ENCODE measurements around the gene IRF6. TPM values are rescaled to one million over a fixed set of nuclear protein-coding genes. Genes with fewer than 3 reads are reported as not detected.

IRF6 gene
- total RNA-seq, 1 experiment from 2014 or later: 35.2 TPM

DNA sequence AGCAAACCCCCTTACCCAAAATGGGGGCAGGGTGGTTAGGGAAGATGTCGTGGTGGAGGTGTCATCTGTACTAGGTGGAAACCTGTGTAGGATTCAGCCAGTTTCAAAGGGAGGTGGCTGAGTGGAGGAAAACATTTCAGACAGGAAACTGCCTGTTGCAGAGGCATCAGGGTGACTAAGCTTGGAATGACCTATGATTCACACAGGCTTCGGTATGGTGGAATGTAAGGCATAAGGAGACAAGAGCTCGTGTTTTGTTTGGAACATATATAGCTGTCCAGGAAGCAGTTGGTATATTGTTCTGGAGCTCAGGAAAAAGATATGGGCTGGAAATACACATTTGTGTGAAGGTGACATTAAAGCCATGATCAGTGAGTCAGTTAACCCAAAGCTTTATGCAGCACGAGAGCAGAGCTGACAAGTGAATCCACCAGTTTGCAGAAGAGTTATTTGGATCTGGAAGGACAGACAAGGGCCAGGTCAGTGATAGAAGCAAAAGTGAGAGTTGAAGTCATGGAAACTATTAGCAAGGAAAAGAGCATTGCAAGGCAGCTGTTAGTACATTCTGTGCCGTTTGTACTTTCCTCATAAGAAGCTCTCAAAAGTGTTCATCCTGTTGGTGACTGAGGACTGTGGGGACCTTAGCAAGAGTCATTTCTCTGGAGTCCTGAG lies 34.1 kb upstream of the IRF6 start (continued):
- peak; percentile 39; the same call in 1 of the 2 replicates for TF ChIP-seq POLR2AphosphoS5 (IDR thresholded peaks at IDR 0.05; ENCODE audit: low read depth, low read length)
- TF ChIP-seq SRF (IDR thresholded peaks at IDR 0.05; ENCODE audit: low read depth): no peak
- TF ChIP-seq, protein P1, sequence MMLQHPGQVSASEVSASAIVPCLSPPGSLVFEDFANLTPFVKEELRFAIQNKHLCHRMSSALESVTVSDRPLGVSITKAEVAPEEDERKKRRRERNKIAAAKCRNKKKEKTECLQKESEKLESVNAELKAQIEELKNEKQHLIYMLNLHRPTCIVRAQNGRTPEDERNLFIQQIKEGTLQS (IDR thresholded peaks at IDR 0.05): no peak

DNA sequence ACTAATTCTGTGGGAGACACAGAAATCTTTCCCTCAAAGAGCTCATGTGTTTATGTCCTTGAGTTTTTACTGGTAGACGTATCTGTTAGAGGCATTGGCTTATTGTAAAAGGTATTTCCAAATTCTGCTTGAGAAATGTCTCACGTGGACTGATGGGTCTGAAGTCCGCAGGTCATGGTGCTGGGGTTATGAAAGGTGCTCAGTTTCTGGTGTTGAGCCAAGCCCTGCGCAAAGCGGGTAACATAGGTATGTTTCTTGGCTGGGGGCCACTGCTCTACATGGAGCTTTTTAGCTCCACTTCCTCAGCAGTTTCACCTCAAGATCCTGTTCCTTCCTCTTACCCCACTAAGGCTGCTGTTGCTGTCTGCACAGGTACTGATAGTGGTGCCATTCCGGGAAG lies 32.6 kb upstream of the IRF6 start:
- Histone ChIP-seq H3K36me3 (ENCODE audit: control insufficient read depth in 1 of 2, insufficient read depth in 2 of 2, low read length in 2 of 2) (peaks cover 53 to 79% of the 10 kb centered on the region in 2 experiments), H3K4me2 (ENCODE audit: low read length) (peak overlapping the region; percentile 68; the same call in 1 of the 2 replicates), H3K9me3 (ENCODE audit: control insufficient read depth in 1 of 2, insufficient read depth in 1 of 2, low read depth in 1 of 2, low read length in 2 of 2) (no peaks in the 10 kb centered on the region), H2AFZ (ENCODE audit: low read depth, low read length, poor library complexity, severe bottlenecking) (no peak overlapping the region), H3K27ac (ENCODE audit: low read depth, low read length) (no peak overlapping the region), H3K79me2 (ENCODE audit: insufficient read depth, low read length) (peaks cover 8% of the 10 kb centered on the region; the same call in 1 of the 2 replicates), H3K4me1 (ENCODE audit: control insufficient read depth in 1 of 2, insufficient read depth in 2 of 2, low read length in 2 of 2) (peaks cover 5 to 37% of the 10 kb centered on the region in 2 experiments; a peak in 3 of 4 replicates), H3K9me2 (ENCODE audit: insufficient read depth) (no peaks in the 10 kb centered on the region), H3K4me3 (replicated peaks in 1 of 2; ENCODE audit: low read depth in 1 of 2, low read length in 2 of 2) (no peak overlapping the region), H4K20me1 (ENCODE audit: insufficient read depth) (no peaks in the 10 kb centered on the region), H3K9ac (ENCODE audit: low read length) (no peak overlapping the region), H3K27me3 (ENCODE audit: insufficient read depth, low read length) (no peaks in the 10 kb centered on the region)
- BruUV-seq (replicated peaks): no TSS peak
- DNase-seq (ENCODE audit: low read depth, low spot score) (no peak), ATAC-seq (no peak)
- RAD21 ChIA-PET (ENCODE audit: low non-redundant PET in 1 of 2, low total read pairs in 2 of 2, uncharacterized antibody in 2 of 2, unreplicated experiment in 2 of 2): no interaction called here
- intact Hi-C loops (cut with micrococcal nuclease): no loop called here
- CTCF ChIA-PET: interaction anchor here (1.3 to 2.0 kb wide), 2 partner anchors 15 to 22 kb away, joined by 7 read pairs; no protein-coding TSS in a partner anchor
- POLR2A ChIA-PET: interaction anchor here (0.9 kb wide), 1 partner anchor 11 kb away, joined by 3 read pairs; the partner anchor contains the start of gene UTP25
- no peak for TF ChIP-seq ZNF274 (IDR thresholded peaks at IDR 0.05; ENCODE audit: low read depth, low read length)
- no peak for TF ChIP-seq ZFX (IDR thresholded peaks at IDR 0.05)
- no peak for TF ChIP-seq TCF7L2 (IDR thresholded peaks at IDR 0.05; ENCODE audit: borderline replicate concordance, extremely low read depth, insufficient read depth, insufficient read length)
- no peak for TF ChIP-seq CEBPB (IDR thresholded peaks at IDR 0.05; ENCODE audit: low read depth)
- TF ChIP-seq POLR2AphosphoS5 (IDR thresholded peaks at IDR 0.05; ENCODE audit: low read depth, low read length): no peak
- TF ChIP-seq, protein P2, sequence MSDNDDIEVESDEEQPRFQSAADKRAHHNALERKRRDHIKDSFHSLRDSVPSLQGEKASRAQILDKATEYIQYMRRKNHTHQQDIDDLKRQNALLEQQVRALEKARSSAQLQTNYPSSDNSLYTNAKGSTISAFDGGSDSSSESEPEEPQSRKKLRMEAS (IDR thresholded peaks at IDR 0.05): no peak
- TF ChIP-seq, protein P3, sequence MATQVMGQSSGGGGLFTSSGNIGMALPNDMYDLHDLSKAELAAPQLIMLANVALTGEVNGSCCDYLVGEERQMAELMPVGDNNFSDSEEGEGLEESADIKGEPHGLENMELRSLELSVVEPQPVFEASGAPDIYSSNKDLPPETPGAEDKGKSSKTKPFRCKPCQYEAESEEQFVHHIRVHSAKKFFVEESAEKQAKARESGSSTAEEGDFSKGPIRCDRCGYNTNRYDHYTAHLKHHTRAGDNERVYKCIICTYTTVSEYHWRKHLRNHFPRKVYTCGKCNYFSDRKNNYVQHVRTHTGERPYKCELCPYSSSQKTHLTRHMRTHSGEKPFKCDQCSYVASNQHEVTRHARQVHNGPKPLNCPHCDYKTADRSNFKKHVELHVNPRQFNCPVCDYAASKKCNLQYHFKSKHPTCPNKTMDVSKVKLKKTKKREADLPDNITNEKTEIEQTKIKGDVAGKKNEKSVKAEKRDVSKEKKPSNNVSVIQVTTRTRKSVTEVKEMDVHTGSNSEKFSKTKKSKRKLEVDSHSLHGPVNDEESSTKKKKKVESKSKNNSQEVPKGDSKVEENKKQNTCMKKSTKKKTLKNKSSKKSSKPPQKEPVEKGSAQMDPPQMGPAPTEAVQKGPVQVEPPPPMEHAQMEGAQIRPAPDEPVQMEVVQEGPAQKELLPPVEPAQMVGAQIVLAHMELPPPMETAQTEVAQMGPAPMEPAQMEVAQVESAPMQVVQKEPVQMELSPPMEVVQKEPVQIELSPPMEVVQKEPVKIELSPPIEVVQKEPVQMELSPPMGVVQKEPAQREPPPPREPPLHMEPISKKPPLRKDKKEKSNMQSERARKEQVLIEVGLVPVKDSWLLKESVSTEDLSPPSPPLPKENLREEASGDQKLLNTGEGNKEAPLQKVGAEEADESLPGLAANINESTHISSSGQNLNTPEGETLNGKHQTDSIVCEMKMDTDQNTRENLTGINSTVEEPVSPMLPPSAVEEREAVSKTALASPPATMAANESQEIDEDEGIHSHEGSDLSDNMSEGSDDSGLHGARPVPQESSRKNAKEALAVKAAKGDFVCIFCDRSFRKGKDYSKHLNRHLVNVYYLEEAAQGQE (IDR thresholded peaks at IDR 0.05; ENCODE audit: low read depth): no peak
- TF ChIP-seq RAD21 (IDR thresholded peaks at IDR 0.05; ENCODE audit: low read depth): no peak
- TF ChIP-seq EZH2phosphoT487 (IDR thresholded peaks at IDR 0.05; ENCODE audit: borderline replicate concordance): no peak
- TF ChIP-seq FOSL1 (IDR thresholded peaks at IDR 0.05; ENCODE audit: low read depth): no peak
- TF ChIP-seq SP1 (IDR thresholded peaks at IDR 0.05; ENCODE audit: low read depth): no peak
- TF ChIP-seq YY1 (IDR thresholded peaks at IDR 0.05; ENCODE audit: extremely low read depth, insufficient replicate concordance, low read depth, low read length): no peak
- no peak for TF ChIP-seq POLR2A (IDR thresholded peaks at IDR 0.05; ENCODE audit: borderline replicate concordance, extremely low read depth, insufficient read depth, insufficient read length)
- TF ChIP-seq SIN3A (IDR thresholded peaks at IDR 0.05; ENCODE audit: low read depth): no peak
- TF ChIP-seq, protein P1 (IDR thresholded peaks at IDR 0.05): no peak
- no peak for TF ChIP-seq EZH2 (IDR thresholded peaks at IDR 0.05)
- no peak for TF ChIP-seq ELF1 (IDR thresholded peaks at IDR 0.05; ENCODE audit: borderline replicate concordance, low read depth)
- TF ChIP-seq, protein P4, sequence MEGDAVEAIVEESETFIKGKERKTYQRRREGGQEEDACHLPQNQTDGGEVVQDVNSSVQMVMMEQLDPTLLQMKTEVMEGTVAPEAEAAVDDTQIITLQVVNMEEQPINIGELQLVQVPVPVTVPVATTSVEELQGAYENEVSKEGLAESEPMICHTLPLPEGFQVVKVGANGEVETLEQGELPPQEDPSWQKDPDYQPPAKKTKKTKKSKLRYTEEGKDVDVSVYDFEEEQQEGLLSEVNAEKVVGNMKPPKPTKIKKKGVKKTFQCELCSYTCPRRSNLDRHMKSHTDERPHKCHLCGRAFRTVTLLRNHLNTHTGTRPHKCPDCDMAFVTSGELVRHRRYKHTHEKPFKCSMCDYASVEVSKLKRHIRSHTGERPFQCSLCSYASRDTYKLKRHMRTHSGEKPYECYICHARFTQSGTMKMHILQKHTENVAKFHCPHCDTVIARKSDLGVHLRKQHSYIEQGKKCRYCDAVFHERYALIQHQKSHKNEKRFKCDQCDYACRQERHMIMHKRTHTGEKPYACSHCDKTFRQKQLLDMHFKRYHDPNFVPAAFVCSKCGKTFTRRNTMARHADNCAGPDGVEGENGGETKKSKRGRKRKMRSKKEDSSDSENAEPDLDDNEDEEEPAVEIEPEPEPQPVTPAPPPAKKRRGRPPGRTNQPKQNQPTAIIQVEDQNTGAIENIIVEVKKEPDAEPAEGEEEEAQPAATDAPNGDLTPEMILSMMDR (IDR thresholded peaks at IDR 0.05 in 2 of 3, conservative IDR thresholded peaks at IDR 0.05 in 1 of 3; ENCODE audit: borderline replicate concordance in 1 of 3, insufficient read depth in 1 of 3, low read depth in 2 of 3, low read length in 2 of 3): no peak
- TF ChIP-seq JUND (IDR thresholded peaks at IDR 0.05): no peak
